ENCODE data around the gene RRP12.

RRP12 gene

DNA sequence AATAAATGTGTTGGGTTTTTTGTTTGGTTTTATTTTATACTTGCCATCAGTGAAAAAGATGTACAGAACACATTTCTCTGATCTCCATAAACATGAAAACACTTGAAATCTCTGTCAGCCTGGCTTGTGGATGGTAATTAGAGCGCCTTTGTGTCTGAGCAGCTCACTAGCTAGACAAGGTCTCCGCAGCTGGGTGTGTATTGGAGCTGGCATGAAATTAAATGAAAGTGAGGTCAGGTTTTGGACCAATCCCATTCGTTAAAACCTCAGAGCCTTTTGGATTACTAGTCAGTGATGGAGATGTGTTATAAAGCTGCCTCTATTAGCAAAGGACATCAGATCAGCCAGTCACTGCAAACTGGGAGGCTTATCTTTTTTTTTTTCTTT lies 79.3 kb downstream of the RRP12 start:
- H4K8ac ChIP-seq (ENCODE audit: low read depth, low read length): no peak overlapping the region
- H3K9me3 ChIP-seq (ENCODE audit: insufficient read depth, low read depth, low read length): peaks cover 3% of the 10 kb centered on the region
- H3K18ac ChIP-seq (ENCODE audit: low read length): no peak overlapping the region
- H4K91ac ChIP-seq (ENCODE audit: low read depth, low read length): no peak overlapping the region
- H3K27me3 ChIP-seq (ENCODE audit: insufficient read depth, low read length): peaks cover 21% of the 10 kb centered on the region
- no peak overlapping the region for H2BK5ac ChIP-seq (ENCODE audit: low read depth, low read length, poor library complexity)
- no peak overlapping the region for H2BK12ac ChIP-seq (ENCODE audit: low read length)
- no peak overlapping the region for H4K12ac ChIP-seq (ENCODE audit: low read depth, low read length)
- H3K36me3 ChIP-seq (ENCODE audit: control insufficient read depth in 1 of 2, insufficient read depth in 2 of 2, low read length in 2 of 2): no peaks in the 10 kb centered on the region
- H3K27ac ChIP-seq (ENCODE audit: low read depth, low read length): no peak overlapping the region
- H2AK5ac ChIP-seq (ENCODE audit: low read length): no peak overlapping the region
- peak in 1 of 2 donors; percentile 19 for DNase-seq
- no peak overlapping the region for H3K4ac ChIP-seq (ENCODE audit: low read depth, low read length)
- peaks cover 11 to 13% of the 10 kb centered on the region in 2 experiments for H3K4me1 ChIP-seq (ENCODE audit: control insufficient read depth in 1 of 2, insufficient read depth in 2 of 2, low read length in 2 of 2)
- no peak overlapping the region for H3K4me2 ChIP-seq (ENCODE audit: low read length)
- H3K79me1 ChIP-seq (ENCODE audit: low read length): peaks cover 4% of the 10 kb centered on the region
- no CpG with 5 or more reads among the region's 3 CpGs for whole genome bisulfite sequencing (ENCODE audit: extremely low coverage, insufficient coverage, insufficient read length)
- H3K9ac ChIP-seq (ENCODE audit: low read length): no peak overlapping the region
- H3K4me3 ChIP-seq (ENCODE audit: low read depth, low read length): no peak overlapping the region
- H3K79me2 ChIP-seq (ENCODE audit: control insufficient read depth, insufficient read depth, low read length, poor library complexity): peaks cover 2% of the 10 kb centered on the region
- no peak overlapping the region for H3K14ac ChIP-seq (ENCODE audit: low read length)
- no peak overlapping the region for H2AFZ ChIP-seq (ENCODE audit: insufficient read depth, low read length, poor library complexity)
- no peak overlapping the region for H3K23ac ChIP-seq (ENCODE audit: low read length)
- H2BK120ac ChIP-seq (ENCODE audit: insufficient read depth, low read length, poor library complexity): no peak overlapping the region

GRCh38 chr10:97321032-97321803 lies 79.9 kb downstream of the RRP12 start:
- Histone ChIP-seq H3K79me2 (ENCODE audit: control insufficient read depth, insufficient read depth, low read length, poor library complexity) (peaks cover 2% of the 10 kb centered on the region), H3K36me3 (ENCODE audit: control insufficient read depth in 1 of 2, insufficient read depth in 2 of 2, low read length in 2 of 2) (no peaks in the 10 kb centered on the region), H3K23ac (ENCODE audit: low read length) (peak overlapping the region; percentile 1), H3K4me2 (ENCODE audit: low read length) (peak overlapping the region; percentile 55), H2BK12ac (ENCODE audit: low read length) (no peak overlapping the region), H3K4ac (ENCODE audit: low read depth, low read length) (no peak overlapping the region), H3K4me1 (ENCODE audit: control insufficient read depth in 1 of 2, insufficient read depth in 2 of 2, low read length in 2 of 2) (peaks cover 11 to 13% of the 10 kb centered on the region in 2 experiments), H3K27me3 (ENCODE audit: insufficient read depth, low read length) (peaks cover 21% of the 10 kb centered on the region), H3K27ac (ENCODE audit: low read depth, low read length) (no peak overlapping the region), H3K4me3 (ENCODE audit: low read depth, low read length) (no peak overlapping the region), H3K9ac (ENCODE audit: low read length) (no peak overlapping the region), H4K91ac (ENCODE audit: low read depth, low read length) (no peak overlapping the region), H4K8ac (ENCODE audit: low read depth, low read length) (no peak overlapping the region), H2BK5ac (ENCODE audit: low read depth, low read length, poor library complexity) (no peak overlapping the region), H3K9me3 (ENCODE audit: insufficient read depth, low read depth, low read length) (peaks cover 3% of the 10 kb centered on the region), H4K12ac (ENCODE audit: low read depth, low read length) (no peak overlapping the region), H3K14ac (ENCODE audit: low read length) (no peak overlapping the region), H2AK5ac (ENCODE audit: low read length) (no peak overlapping the region), H3K79me1 (ENCODE audit: low read length) (peaks cover 4% of the 10 kb centered on the region), H3K18ac (ENCODE audit: low read length) (no peak overlapping the region), H2AFZ (ENCODE audit: insufficient read depth, low read length, poor library complexity) (no peak overlapping the region), H2BK120ac (ENCODE audit: insufficient read depth, low read length, poor library complexity) (no peak overlapping the region)
- no CpG with 5 or more reads among the region's 38 CpGs for WGBS (ENCODE audit: extremely low coverage, insufficient coverage, insufficient read length)
- peak in 1 of 2 donors; percentile 35 for DNase-seq

GRCh38 chr10:97320480-97321031 lies 80.6 kb downstream of the RRP12 start:
- Histone ChIP-seq H3K4me2 (ENCODE audit: low read length) (peak overlapping the region; percentile 77), H2AFZ (ENCODE audit: insufficient read depth, low read length, poor library complexity) (peak overlapping the region; percentile 30), H3K27me3 (ENCODE audit: insufficient read depth, low read length) (peaks cover 21% of the 10 kb centered on the region), H3K9me3 (ENCODE audit: insufficient read depth, low read depth, low read length) (peaks cover 3% of the 10 kb centered on the region), H3K79me2 (ENCODE audit: control insufficient read depth, insufficient read depth, low read length, poor library complexity) (peaks cover 2% of the 10 kb centered on the region), H3K79me1 (ENCODE audit: low read length) (peaks cover 4% of the 10 kb centered on the region), H2BK120ac (ENCODE audit: insufficient read depth, low read length, poor library complexity) (no peak overlapping the region), H3K4me3 (ENCODE audit: low read depth, low read length) (no peak overlapping the region), H3K18ac (ENCODE audit: low read length) (no peak overlapping the region), H4K91ac (ENCODE audit: low read depth, low read length) (no peak overlapping the region), H2BK5ac (ENCODE audit: low read depth, low read length, poor library complexity) (no peak overlapping the region), H3K23ac (ENCODE audit: low read length) (no peak overlapping the region), H4K8ac (ENCODE audit: low read depth, low read length) (peak overlapping the region; percentile 32), H3K9ac (ENCODE audit: low read length) (peak overlapping the region; percentile 18), H2BK12ac (ENCODE audit: low read length) (no peak overlapping the region), H4K12ac (ENCODE audit: low read depth, low read length) (no peak overlapping the region), H3K4ac (ENCODE audit: low read depth, low read length) (no peak overlapping the region), H3K27ac (ENCODE audit: low read depth, low read length) (no peak overlapping the region), H3K14ac (ENCODE audit: low read length) (no peak overlapping the region), H3K4me1 (ENCODE audit: control insufficient read depth in 1 of 2, insufficient read depth in 2 of 2, low read length in 2 of 2) (peaks cover 11 to 13% of the 10 kb centered on the region in 2 experiments), H3K36me3 (ENCODE audit: control insufficient read depth in 1 of 2, insufficient read depth in 2 of 2, low read length in 2 of 2) (no peaks in the 10 kb centered on the region), H2AK5ac (ENCODE audit: low read length) (no peak overlapping the region)
- WGBS (ENCODE audit: extremely low coverage, insufficient coverage, insufficient read length): no CpG with 5 or more reads among the region's 24 CpGs
- DNase-seq: peak in 1 of 2 donors; percentile 20

DNA sequence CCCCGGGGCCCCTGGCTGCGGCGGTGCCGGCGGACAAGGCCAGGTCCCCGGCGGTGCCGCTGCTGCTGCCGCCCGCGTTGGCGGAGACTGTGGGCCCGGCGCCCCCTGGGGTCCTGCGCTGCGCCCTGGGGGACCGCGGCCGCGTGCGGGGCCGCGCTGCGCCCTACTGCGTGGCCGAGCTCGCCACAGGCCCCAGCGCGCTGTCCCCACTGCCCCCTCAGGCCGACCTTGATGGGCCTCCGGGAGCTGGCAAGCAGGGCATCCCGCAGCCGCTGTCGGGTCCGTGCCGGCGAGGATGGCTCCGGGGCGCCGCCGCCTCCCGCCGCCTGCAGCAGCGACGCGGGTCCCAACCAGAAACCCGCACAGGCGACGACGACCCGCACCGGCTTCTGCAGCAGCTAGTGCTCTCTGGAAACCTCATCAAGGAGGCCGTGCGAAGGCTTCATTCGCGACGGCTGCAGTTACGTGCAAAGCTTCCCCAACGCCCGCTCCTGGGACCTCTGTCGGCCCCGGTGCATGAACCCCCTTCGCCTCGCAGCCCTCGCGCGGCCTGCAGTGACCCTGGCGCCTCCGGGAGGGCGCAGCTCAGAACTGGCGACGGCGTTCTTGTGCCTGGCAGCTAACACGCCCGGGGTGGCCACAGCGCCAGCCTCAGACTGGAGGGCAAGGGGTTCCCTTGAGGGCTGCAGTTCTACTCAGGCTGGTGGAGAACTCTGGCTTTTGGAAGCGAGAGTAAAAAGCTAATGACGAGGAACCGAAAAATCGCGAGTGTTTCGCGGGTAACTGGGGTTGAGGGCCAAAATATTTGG lies 81.3 kb downstream of the RRP12 start:
- Histone ChIP-seq H2BK5ac (ENCODE audit: low read depth, low read length, poor library complexity) (no peak overlapping the region), H3K18ac (ENCODE audit: low read length) (no peak overlapping the region), H2AK5ac (ENCODE audit: low read length) (no peak overlapping the region), H3K36me3 (ENCODE audit: control insufficient read depth in 1 of 2, insufficient read depth in 2 of 2, low read length in 2 of 2) (no peaks in the 10 kb centered on the region), H3K14ac (ENCODE audit: low read length) (no peak overlapping the region), H2AFZ (ENCODE audit: insufficient read depth, low read length, poor library complexity) (peak overlapping the region; percentile 58), H3K9ac (ENCODE audit: low read length) (peak overlapping the region; percentile 18), H4K8ac (ENCODE audit: low read depth, low read length) (no peak overlapping the region), H3K9me3 (ENCODE audit: insufficient read depth, low read depth, low read length) (peaks cover 3% of the 10 kb centered on the region), H3K23ac (ENCODE audit: low read length) (no peak overlapping the region), H4K91ac (ENCODE audit: low read depth, low read length) (no peak overlapping the region), H3K27ac (ENCODE audit: low read depth, low read length) (no peak overlapping the region), H3K4me3 (ENCODE audit: low read depth, low read length) (peak overlapping the region; percentile 96), H3K4me2 (ENCODE audit: low read length) (peak overlapping the region; percentile 77), H2BK120ac (ENCODE audit: insufficient read depth, low read length, poor library complexity) (no peak overlapping the region), H3K27me3 (ENCODE audit: insufficient read depth, low read length) (peaks cover 21% of the 10 kb centered on the region), H3K4ac (ENCODE audit: low read depth, low read length) (no peak overlapping the region), H3K79me1 (ENCODE audit: low read length) (peaks cover 4% of the 10 kb centered on the region), H3K4me1 (ENCODE audit: control insufficient read depth in 1 of 2, insufficient read depth in 2 of 2, low read length in 2 of 2) (peaks cover 11 to 13% of the 10 kb centered on the region in 2 experiments), H4K12ac (ENCODE audit: low read depth, low read length) (no peak overlapping the region), H2BK12ac (ENCODE audit: low read length) (no peak overlapping the region), H3K79me2 (ENCODE audit: control insufficient read depth, insufficient read depth, low read length, poor library complexity) (peaks cover 2% of the 10 kb centered on the region)
- DNase-seq: peak in 1 of 2 donors; percentile 46
- WGBS (ENCODE audit: extremely low coverage, insufficient coverage, insufficient read length): no CpG with 5 or more reads among the region's 83 CpGs
